ENCODE results near the gene FUT3. TPM values are rescaled to one million over a fixed set of nuclear protein-coding genes. Genes with fewer than 3 reads are reported as not detected.

Gene FUT3
- total RNA-seq, 1 experiment from 2014 or later: not detected

DNA sequence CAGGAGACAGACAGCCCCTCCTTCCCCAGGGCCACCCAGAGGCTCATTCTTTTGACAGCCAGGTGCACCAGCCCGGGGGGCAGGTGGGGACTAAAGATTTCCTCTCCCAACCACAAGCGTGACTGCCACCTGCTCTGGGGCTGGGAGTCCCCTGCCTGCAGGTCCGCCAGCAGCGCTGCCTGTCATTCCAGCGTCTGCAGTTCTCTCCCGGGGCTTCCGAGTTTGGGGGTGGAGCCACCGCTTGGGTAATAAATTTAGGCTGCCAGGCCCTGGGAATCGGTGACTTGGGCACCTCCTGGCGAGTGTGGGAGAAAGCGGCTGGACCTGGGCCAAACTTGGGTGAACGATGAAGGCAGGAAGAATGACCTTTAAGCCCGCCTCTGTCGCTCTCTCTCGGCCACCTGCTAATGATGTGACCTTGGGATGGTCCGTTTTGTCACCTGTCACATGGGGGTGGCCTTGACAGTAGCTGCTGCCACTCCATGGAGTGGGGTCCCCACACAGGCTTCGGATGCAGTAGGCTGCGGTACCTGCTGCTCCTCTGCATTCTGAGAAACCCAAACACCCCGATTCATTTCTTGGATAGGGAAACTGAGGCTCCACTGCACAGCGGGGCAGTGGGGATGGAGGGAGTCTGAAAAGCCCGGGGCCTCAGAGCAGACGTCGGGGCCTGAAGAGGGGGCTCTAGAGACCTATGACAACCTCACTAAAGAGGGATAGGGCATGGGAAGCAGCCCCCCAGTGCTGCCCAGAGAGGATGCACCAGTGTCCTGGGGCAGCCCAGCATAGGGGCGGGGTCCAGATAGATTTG, 24.5 kb downstream of the FUT3 start:
- DNase-seq (ENCODE audit: low read depth): no peak

DNA sequence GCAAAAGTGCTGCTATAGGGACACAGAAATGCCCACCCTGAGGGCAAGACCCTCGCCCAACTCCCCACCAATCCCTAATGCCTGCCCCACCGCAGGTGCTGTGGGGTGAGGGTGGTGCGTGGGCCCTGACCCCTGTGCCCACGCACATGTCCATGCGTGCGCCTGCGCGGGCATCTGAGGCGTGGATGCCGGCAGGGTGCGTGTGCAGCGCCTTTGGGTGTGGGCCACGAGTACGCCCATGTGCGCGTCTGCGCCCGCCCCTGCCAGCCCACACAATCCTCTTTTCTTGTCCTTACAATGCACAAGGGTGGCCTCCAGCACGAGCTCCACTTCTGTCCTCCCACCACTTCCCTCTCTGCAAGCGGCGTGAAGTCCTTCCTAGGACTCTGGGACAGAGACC, 26.1 kb downstream of the FUT3 start:
- DNase-seq (ENCODE audit: low read depth): no peak

DNA sequence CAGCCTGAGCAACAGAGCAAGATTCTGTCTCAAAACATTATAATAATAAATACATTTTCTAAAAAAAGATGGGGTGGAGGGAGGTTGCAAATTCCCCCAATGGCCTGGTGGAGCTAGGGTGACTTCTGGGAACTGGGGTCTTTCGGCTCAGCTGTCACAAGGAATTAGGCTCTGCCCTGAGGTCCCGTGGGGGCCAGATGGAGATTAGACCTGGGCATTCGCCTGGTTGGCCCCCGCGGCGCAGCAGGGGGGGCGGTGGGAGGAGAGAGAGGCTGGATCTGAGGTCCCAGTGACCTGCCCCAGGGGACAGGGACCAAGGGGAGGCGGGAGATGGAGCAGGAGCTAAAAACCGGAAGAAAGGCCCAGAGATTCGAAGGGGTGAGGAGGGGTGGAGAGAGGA, 26.5 kb downstream of the FUT3 start:
- DNase-seq (ENCODE audit: low read depth): no peak

DNA sequence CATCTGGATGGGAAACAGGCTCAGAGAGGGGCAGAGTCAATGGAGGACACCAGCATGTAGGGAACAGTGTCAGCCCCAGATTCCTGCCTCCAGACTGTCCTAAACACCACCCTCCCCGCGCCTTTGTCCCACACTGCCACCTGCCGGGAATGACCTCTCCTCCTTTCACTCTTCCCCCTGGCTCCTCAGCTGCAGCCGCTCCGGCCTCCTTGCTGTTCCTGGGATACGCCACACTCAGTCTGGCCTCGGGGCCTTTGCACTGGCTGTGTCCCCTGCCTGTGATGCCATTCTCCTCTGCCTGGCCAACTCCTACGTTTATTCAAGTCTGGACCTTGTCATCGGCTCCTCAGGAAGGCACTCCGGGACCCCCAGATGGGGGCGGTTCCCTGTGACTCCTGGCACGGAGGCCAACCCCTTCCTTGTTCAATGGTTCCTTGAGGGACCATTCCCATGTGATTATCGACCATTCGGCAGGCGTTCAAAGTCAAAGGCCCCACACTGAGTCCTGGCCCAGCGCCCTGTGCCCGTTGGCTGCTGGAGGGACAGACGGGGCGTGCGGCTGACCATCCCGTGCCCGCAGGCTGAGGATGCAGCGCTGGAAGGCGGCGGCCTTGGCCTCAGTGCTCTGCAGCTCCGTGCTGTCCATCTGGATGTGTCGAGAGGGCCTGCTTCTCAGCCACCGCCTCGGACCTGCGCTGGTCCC, 27.5 kb downstream of the FUT3 start:
- DNase-seq (ENCODE audit: low read depth): peak; percentile 51

DNA sequence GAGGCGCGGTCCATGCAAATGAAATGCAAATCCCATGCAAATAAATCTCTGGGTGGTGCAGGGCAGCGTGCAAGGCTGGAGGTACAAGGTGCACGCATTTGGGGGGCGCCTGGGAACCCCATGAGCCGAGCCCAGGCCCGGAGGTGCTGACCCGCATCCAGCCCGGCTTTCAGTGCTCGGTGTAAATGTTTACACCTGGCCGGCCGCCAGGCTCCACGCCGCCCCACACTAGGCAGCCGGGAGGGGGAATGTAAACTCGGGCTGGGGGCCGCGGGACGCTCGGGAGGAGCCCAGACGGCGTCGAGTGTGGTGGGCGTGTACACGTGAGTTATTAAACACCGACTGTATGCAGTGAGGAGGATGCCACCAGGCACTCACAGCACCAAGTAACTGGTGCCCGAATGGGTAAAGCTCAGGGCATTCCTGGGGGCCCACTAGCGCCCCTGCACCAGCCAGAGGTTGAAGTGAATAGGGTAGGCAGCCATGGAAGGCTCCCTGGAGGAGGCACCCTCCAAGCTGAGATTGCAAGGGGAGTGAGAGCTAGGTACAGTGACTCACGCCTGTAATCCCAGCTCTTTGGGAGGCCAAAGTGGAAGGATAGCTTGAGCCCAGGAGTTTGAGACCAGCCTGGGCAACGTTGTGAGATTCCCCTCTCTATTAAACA, 28.9 kb downstream of the FUT3 start:
- DNase-seq (ENCODE audit: low read depth): no peak

DNA sequence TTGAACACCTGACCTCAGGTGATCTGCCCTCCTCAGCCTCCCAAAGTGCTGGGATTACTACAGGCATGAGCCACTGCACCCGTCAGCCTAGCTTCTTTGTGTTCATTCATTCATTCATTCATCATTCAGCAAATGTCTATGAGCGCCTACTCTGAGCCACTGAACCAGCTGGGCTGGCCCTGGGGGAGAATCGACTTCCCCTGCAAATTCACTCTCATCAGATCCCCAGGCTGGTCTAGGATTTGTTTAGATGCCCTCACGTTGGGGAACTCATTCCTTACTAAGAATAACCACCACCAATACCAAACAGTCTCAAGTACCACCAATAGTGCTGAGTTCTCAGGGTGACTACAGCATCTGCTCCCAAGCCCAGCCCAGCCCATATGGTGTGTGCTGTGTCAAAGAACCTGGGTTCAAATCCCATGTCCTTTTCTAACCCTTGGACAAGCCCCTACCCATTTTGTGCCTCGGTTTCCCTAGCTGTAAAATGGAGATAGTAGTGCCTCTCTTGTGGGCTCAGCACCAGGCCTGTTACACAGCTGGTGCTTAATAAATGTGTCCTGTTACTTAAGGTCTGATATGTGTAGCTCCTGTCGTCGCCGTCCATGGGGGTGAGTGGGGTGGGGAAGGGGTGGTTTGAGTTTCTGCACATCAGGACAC, 29.6 kb downstream of the FUT3 start:
- no peak for DNase-seq (ENCODE audit: low read depth)

DNA sequence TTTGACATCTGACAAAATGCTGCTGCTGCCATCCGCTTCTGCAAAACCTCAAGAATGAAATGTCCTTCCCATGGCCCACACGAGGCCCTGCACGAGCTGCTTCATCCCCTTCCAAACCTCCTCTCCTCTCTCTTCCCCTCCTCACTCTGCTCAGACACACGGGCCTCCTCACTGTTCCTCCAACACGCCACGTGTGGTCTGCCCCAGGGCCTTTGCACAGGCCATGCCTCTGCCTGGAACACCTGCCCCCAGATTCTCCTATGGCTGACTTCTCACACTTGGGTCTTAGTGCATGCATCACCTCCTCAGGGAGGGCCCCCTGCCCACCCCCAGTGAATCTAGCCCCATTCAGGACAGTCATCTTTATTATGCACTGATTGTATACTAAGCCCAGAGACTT, 30.5 kb downstream of the FUT3 start:
- DNase-seq (ENCODE audit: low read depth): no peak

DNA sequence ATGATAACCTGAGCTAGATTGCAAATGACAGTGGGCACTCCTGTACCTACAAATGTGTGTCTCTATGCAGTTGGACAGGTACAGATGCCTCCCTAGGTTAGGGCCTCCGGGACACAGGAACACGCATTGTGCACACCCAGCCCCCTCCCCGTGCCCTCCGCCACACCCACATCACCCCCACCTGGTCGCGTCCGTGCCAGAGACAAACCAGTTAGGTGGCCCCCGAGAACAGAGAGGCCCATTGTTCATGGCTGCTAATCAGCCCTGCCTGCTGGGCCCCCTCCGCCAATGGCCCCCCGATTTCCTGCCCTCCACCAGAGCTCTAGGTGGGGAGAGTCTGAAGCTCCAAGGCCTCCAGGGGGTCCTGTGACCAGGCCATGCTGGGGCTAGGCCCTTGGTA, 32.7 kb downstream of the FUT3 start:
- no peak for DNase-seq (ENCODE audit: low read depth)

DNA sequence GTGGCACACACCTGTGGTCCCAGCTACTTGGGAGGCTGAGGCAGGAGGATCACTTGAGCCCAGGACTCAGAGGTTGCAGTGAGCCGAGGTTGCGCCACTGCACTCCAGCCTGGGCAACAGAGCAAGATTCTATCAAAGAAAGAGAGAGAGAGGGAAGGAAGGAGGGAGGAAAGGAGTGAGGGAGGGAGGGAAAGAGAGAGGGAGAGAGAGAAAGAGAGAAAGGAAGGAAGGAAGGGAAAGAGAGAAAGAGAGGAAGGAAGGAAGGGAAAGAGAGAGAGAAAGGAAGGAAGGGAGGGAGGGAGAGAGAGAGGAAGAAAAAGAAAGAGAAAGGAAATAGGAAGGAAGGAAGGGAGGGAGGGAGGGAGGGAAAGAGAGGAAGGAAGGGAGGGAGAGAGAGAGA, 34.0 kb downstream of the FUT3 start:
- DNase-seq (ENCODE audit: low read depth): no peak

DNA sequence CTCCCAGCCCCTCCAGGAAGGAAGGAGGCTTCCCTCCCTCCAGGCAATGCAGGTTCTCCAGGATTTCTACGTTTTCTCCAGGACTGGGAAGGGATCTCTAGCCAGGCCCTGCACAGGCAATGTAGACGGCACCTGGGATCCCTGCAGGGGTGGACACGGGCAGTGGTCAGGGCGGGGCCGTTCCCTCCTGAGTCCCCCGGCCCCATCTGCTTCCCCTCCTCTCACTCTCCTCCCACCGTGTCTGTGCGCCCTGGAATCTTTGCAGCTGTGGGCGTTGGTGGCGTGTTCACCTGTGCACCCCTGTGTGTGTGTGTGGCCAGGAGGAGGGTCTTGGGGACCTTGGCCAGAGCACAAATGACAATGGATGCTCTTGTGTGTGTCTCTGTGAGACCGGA, 36.4 kb downstream of the FUT3 start:
- DNase-seq (ENCODE audit: low read depth): no peak

DNA sequence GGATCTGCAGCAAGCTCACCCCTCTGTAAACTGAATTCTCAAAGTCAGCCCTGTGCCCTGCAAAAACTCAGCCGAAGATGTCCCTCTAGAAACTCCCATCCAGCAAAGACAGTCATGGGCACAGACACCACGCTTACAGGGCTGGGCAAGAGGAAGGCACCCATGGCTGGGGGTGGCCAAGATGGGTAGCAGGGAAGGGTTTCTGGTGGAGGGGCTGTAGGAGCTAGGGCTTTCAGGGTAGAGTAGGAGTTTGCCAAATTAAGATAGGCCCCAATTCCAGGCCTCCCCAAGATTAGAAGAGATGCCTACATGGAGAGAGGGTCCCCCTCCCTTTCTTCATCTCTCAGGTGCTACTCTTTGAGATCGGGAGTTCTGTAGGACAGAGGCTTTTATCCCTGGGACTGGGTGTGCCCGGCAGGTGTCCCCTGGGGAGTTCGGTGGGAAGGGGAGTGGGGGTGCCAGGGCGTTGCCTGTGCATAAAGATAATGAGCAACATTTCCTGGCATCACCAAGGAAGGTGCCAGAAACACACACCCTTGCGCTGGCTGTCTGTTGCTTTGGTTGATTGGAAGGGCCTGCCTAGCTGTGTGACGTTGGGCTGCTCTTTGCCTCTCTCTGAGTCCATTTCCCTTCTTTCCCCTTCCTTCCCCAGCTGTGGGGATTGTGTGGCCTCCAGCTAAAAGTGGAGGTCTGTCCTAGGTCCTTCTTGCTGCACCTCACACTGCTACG, 37.0 kb downstream of the FUT3 start:
- DNase-seq (ENCODE audit: low read depth): no peak

DNA sequence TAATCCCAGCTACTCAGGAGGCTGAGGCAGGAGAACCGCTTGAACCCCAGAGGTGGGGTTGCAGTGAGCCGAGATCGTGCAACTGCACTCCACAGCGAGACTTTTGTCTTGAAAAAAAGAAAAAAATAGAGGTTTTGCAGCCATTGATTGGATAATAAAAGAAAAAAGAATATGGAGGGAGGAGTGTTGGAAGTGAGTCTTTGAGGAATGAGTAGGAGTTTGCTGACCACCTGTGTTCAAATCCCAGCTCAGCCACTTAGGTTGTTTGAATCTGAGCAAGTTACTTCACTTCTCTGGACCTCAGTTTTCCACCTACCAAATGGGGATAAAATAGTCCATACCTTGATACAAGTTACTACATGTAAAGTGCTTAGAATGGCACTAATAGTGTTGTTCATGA, 40.1 kb downstream of the FUT3 start:
- DNase-seq (ENCODE audit: low read depth): no peak

DNA sequence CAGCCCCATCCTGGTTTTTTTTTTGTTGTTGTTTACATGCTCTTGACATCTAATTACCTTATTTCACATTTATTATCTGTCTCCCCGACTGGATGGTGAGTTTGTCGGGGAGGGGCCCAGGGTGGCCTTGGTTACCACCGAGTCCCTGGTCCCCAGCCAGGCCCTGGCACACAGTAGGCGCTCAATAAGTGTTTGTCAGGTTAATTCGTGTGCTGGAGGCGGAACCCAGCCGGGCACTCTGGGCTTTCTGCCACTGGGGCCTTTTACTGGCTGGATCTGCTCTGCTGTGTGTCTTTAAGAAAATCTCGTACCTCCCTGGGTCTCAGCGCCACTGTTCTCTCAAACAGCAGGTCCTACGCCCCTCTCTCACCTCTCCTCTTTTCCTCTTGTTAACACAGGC, 41.8 kb downstream of the FUT3 start:
- DNase-seq (ENCODE audit: low read depth): no peak

DNA sequence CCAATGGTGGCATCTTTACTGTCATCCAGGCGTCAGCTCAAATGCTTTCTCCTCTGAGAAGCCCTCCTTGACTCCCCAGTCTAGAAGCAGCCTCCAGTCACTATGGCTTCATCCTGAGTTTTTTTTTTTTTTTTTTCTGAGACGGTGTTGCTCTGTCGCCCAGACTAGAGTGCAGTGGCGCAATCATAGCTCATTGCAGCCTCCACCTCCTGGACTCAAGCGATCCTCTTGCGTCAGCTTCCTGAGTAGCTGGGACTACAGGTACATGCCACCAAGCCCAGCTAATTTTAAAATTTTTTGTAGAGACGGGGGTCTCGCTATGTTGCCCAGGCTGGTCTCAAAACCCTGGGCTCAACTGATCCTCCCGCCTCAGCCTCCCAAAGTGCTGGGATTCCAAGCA, 42.2 kb downstream of the FUT3 start:
- DNase-seq (ENCODE audit: low read depth): no peak

DNA sequence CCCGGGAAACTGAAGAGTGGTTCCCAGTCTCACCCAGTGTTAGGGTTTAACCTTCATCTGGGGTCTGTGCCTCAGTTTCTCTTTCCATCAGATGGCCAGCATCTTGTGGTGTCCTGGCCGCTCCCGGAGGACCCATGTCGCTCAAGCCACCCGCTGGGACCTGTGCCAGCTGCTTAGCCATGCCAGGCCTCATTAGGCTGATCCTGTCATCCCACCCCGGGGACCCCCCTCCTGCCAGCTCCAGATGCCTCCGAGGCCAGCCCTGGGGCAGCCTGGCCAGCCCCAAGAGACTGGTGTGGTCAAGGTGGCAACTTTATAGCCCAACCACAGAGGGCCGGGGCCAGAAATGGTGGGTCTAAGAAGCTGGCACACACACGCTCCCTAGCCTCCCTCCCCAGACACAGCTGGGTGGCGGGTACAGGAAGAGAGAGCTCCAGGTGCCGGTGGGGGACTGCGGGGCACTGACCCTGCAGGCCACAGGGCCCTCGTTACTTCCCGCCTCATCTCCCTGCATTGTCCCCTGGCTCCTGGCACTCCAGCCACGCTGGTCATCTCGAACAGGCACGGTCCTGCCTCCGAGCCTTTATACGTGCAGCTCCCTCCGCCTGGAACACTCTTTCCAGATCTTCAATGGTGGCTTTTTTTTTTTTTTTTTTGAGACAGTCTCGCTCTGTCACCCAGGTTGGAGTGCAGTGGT, 43.0 kb downstream of the FUT3 start:
- no peak for DNase-seq (ENCODE audit: low read depth)

DNA sequence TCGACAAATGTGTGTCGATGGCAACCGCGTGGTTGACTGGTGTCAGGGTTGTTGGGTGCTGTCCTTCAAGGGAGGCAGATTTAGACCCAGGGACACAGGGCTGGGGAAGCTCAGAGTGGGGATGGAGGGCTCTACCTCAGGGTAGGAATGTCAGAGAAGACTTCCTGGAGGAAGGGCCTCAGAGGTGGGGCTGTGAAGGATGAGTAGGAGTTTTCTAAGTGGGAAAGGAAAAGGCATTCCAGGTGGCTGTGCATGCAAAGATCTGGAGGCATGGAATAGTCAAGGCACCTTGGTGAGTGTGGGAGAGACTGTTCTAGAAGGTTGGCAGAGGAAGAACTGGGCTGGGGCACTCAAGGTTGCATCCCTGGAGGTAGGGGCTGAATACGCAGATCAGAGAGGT, 44.3 kb downstream of the FUT3 start:
- no peak for DNase-seq (ENCODE audit: low read depth)

DNA sequence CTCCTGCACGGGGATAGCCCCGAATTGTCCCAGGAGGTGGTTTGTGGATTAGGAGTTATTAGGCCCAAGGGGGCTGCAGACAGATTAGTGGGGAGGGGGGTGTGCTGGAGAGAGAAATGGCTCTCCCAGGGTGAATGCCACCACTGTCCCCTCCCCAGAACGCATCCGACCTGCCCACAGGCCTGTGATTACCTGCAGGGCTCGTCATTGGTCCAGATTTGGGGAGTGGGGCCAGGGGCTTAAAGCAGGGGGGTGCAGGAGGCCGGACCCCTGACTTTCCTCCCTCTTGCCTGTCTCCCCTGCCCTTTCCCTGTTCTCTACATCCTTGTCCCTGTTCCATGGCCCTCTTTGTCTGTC, 45.1 kb downstream of the FUT3 start:
- no peak for DNase-seq (ENCODE audit: low read depth)

DNA sequence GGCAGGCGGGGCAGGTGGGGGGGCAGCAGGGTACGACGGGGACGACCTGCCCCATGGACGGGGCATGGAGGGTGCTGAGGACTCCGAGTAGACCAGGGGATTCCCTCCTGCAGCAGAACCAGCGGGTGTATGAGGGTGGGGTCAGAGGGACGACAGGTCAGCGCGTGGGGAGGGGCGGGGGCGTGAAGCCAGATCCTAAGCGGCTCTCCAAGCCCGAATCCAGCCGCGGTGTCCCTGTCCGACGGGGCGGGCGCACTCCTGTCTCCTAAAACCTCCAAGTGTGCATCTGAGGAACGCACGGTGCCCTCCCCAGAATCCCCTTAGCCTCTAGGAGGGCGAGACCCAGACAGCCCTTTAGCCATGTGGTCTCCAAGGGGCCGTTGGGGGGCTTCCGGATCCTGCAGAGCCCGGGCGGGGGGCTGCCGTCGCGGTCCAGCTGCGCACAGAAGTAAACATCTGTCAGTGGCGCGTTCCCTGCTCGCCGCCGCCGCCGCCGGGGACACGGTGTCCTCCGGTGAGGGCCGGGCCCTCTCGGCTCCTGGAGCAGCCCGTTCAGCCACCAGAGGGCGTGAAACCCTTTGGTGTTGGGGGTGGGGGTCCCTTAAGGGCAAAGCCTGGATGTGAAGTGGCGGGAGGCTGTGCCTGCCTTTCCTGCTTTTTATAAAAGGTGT, 45.7 kb downstream of the FUT3 start:
- DNase-seq (ENCODE audit: low read depth): no peak

DNA sequence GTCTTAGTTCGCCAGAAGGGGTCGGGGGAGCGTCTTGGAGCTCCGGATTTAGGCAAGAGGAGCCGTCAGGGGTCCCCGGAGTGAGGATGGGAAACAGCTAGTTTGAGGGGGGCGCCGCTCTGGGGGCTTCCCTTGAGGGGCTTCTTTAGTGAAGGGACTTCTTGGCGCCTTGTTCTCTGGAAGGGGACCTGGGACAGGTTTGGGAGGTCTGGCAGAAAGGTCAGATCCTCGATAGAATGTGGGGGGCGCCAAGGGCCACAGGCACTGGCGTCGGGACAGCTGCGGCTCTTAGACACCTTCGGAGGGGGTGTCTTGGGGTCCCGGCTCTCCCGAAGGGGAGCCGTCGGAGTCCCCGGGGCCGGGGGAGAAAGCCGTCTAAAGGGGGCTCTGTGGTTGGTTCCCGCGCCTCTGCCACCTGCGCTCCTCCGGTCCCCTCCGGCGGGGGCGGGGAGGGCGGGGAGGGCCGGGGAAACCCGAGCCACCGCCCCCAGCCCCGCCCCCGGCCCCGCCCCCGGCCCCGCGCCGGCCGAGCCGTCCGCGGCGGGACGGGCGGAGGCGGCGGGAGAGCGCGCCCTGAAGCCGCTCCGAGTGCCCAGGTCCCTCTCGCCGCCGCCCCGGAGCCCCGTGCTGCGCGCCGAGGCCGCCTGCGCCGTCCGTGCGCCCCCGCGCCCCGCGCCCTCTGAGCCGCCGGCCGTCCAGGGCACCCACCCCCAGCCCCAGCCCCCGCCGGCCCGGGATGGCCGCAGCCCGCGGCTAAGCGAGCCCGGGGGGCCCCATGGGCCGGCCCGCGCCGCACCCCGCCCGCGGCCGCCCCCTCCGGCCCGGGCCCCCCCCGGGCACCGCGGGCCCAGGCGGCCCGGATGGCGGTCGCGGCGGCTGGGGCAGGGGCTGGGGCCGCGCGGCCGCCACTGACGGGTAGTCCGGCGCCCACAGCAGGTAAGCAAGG, 46.5 kb downstream of the FUT3 start, which contains the start of gene NRTN:
TSS of gene NRTN (plus strand) at position 552 of the 946 bp plus-strand sequence. CDS start 19,099 bp downstream, outside the sequence.
- no peak for DNase-seq (ENCODE audit: low read depth)

Data from HT1080 (cell line).